C4-2B (cell line): ENCODE measurements around the gene PFKL.

Source experiments
- ZFX ChIP-seq: fragments of 450-650 bp; IDR thresholded peaks from 2 replicates; pipeline ENCODE4 v1.6.1; 2017
- TF ChIP-seq, protein P1 (sequence below): fragments of 450-650 bp; conservative IDR thresholded peaks from 2 replicates; pipeline ENCODE4 v1.5.1; 2017; ENCODE audit warnings: mild to moderate bottlenecking

GRCh38 chr21:44315691-44316203 is 15.9 kb downstream of the PFKL start:
- TF ChIP-seq, protein P1, sequence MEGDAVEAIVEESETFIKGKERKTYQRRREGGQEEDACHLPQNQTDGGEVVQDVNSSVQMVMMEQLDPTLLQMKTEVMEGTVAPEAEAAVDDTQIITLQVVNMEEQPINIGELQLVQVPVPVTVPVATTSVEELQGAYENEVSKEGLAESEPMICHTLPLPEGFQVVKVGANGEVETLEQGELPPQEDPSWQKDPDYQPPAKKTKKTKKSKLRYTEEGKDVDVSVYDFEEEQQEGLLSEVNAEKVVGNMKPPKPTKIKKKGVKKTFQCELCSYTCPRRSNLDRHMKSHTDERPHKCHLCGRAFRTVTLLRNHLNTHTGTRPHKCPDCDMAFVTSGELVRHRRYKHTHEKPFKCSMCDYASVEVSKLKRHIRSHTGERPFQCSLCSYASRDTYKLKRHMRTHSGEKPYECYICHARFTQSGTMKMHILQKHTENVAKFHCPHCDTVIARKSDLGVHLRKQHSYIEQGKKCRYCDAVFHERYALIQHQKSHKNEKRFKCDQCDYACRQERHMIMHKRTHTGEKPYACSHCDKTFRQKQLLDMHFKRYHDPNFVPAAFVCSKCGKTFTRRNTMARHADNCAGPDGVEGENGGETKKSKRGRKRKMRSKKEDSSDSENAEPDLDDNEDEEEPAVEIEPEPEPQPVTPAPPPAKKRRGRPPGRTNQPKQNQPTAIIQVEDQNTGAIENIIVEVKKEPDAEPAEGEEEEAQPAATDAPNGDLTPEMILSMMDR = no peak
- no peak for TF ChIP-seq ZFX
